GM18951 (cell line): ENCODE results near the gene GPR148.

Experiments used
- POLR2A ChIP-seq: IDR thresholded peaks from 4 replicates; pipeline ENCODE4 v1.6.1; 2011; ENCODE audit warnings: mild to moderate bottlenecking; ENCODE audit not compliant: insufficient read length, insufficient read depth; ENCODE audit errors: extremely low read depth
- in situ Hi-C: fragments of 300-500 bp; cut with MboI; formaldehyde crosslinking; loops from one replicate; pipeline ENCODE4 v1.12.0; 2022; ENCODE audit warnings: low sequenced_read_pairs, mixed read lengths, inconsistent platforms; ENCODE audit not compliant: unreplicated experiment

The GPR148 gene

DNA sequence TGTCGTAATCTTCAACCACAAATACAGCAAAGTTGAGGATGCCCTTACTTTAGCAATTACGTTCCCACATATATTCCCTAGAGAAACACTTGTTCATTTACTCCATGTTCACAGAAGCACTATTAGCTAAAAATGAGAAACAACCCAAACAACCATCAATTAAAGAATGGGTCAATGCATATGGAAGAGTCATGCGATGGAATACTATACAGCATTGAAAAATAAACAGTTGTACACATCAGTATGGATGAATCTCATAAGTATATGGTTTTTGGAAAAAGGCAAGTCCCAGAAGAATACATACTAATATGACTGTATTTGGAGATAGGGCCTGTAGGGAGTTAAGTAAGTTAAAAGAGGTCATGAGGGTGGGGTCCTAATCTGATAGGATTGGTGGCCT lies 6.3 kb downstream of the GPR148 start:
- no peak for TF ChIP-seq POLR2A
- in situ Hi-C loops, result no loop called here

DNA sequence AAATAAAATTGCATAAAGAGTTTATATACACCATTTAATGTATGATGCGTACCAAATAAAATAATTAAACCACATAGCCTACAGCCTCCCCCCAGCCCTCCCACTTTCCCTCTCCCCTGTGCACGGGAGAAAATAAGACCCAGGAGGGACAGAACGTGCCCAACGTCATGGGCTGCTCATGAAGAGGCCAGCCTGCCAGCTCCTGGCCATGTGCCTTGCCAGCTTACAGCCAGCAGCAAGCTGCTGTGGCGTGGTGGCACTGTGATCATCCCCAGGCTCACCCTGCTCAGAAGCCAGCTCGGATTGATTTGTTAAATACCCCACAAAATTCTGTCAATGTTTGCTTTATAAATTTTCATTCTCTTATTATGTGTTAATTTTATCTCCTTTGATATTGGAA lies 7.6 kb downstream of the GPR148 start:
- in situ Hi-C loops, result no loop called here

DNA sequence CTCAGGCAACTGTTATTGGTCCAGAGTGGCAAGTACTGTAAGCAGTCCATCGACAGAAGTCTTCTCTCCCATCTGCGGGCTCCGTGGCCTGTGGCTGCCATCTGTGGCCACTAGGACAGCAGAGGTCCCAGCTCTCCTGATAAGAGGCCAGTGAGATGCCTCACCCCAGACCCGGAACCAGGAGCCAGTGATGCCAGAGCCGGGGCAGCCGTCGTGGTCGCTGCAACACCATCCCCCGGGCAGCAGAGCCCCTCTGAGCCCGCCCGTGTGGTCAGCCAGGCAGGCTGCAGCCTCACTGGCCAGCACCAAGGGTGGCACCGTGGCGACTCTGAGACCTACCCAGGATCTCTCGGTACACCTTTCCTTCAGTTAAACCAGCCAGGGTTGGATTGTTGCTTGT lies 8.7 kb downstream of the GPR148 start:
- in situ Hi-C loops, result no loop called here
- TF ChIP-seq POLR2A, result no peak

More for the DNA sequence above, 7.6 kb downstream of the GPR148 start:
- no peak for TF ChIP-seq POLR2A

DNA sequence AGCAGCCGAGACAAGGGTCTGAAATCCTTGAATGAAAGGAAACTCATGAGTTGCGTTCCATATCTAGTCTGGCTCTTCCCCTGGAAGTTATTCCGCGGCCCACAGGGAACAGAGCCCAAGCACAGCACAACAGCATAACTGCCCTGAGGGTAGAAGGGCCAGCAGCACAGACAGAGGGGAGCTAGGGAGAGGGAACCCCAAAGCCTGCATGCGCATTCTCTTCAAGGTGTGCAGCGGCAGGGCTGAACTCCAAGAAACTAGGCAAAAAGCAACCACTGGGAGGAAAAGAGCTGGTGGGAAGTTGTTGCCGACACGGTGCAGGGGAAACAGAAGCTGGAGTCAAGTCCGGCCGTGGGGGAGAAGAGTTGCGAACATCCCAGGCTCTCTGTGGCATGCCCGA lies 11.8 kb downstream of the GPR148 start:
- TF ChIP-seq POLR2A, result no peak
- in situ Hi-C loops, result no loop called here

DNA sequence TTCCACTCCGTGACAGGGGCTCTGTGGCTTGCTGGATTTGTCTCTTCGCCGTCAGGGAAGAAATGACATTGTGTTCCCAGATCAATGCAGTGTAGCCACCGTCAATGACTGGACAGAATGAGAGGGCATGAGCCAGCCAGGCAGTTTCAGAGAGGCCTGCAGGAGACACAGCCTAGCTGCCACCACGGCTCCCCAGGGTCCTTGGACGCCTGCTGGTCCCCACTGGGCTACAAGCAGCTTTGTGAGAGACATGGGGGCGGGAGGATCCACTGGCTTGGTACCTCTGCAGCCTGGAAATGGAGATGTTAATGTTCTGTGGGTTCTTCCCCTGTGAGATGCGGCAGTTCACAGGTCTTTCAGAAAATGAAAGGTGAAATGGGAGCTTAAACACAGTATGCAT lies 14.4 kb downstream of the GPR148 start:
- no peak for TF ChIP-seq POLR2A
- in situ Hi-C loops, result no loop called here

- TF ChIP-seq POLR2A, result no peak
- in situ Hi-C loops, result no loop called here
Observed at GRCh38 chr2:130744287-130745117, 15.6 kb downstream of the GPR148 start.

- TF ChIP-seq POLR2A, result no peak
- in situ Hi-C loops, result no loop called here
Observed at GRCh38 chr2:130749078-130749477, 20.2 kb downstream of the GPR148 start.

- in situ Hi-C loops, result no loop called here
- TF ChIP-seq POLR2A, result no peak
Observed at GRCh38 chr2:130749641-130750040, 20.8 kb downstream of the GPR148 start.

GRCh38 chr2:130754811-130755210 lies 25.9 kb downstream of the GPR148 start:
- in situ Hi-C loops, result no loop called here
- TF ChIP-seq POLR2A, result no peak

DNA sequence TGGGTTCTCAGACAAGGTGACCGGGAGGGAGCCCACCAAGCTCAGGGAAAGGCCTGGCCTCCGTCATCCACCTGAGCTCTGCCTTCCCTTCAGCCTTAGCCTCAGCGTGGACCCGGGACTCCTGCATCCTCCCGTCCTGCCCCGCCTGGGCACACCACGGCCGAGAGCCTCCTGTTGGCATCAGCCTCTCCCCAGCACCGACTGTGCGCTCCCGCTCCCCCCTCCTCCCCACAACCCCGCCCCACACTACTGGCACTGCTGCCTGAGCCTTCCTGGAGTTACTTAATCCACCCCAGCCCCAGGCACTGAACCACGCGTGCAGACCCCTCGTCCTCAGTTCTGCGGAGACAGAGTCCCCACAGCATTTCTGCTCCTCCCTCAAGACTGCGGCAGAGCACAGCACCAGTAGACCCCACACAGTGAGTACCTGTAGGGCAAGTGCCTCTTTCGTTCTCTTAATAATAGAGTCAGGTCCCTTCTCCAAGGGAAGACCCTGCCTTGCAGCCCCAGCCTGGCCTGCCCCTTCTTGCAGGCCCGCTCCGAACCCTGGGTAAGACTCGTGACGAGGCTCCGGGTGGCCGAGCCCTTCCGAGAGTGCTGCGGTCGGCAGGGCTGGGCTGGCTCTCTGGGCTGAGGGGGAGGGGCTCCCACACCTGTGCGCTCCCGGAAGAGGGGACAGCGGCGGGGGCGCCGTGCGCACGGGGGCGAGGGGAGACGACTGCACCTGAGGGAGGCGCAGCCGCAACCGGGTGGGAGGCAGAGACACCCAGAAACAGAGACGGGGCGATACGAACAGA lies 26.6 kb downstream of the GPR148 start, which contains the start of gene AMER3:
AMER3 (plus strand) TSS at position 285 of the 797 bp plus-strand sequence. CDS start 6,533 bp downstream, outside the sequence.
- no peak for TF ChIP-seq POLR2A
- in situ Hi-C loops, result no loop called here

DNA sequence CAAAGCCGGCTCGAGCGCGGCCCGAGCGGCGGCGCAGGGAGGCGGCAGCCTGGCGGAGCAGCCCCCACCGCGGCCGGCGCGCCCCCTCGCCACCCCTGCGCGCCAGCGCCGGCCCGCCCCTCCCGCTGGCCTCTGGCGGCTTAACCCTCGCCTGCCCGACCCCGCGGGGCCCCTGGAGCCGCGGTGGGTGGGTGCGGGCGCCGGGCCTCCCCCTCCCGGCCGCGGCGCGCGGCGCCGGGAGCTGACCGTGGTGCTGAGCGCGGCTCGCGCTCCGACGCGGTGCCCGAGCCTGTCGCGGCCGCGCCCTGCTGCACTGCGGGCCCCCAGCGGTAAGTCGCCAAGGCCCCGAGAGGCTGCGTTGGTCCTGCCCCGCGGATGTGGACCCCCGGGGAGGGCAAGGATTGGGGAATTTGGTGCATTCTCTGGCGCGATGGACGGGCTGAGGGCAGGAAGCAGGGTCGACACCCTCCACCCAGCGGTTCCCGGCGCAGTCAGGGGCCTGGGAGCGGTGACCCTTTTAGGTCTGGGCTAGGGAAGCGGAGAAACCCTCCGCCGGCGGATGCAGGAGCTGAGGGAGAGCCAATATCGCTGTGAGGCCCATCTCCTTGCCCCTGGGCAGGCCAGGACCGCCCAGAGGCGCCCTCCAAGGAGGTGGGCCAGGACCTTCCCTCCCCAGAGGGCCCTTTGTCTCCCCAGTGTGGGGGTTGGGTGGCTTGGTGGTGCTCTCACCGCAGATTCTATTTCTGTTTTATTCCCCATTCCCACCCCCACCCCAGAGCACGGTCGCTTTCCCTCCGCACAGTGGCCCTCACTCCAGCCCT lies 27.4 kb downstream of the GPR148 start:
- in situ Hi-C loops, result no loop called here
- TF ChIP-seq POLR2A, result no peak

- TF ChIP-seq POLR2A, result no peak
- in situ Hi-C loops, result no loop called here
Observed at GRCh38 chr2:130756874-130757668, 28.2 kb downstream of the GPR148 start.
